Lower leg skin (tissue), 3 donors: ENCODE results near the gene NAALADL2.

Experiments
- POLR2A ChIP-seq, 2 donors: fragments of 450-650 bp; IDR thresholded peaks; one replicate each; pipeline ENCODE4 v1.6.1; 2016 to 2017; ENCODE audit warnings: antibody characterized with exemption in 2 of 2, mild to moderate bottlenecking in 1 of 2, moderate library complexity in 1 of 2
- TF ChIP-seq, protein P1 (sequence below), 3 donors: fragments of 450-650 bp; IDR thresholded peaks; one replicate each; pipeline ENCODE4 v1.5.1; 2016; ENCODE audit warnings: antibody characterized with exemption in 3 of 3, mild to moderate bottlenecking in 3 of 3, moderate library complexity in 2 of 3

- TF ChIP-seq, protein P1, sequence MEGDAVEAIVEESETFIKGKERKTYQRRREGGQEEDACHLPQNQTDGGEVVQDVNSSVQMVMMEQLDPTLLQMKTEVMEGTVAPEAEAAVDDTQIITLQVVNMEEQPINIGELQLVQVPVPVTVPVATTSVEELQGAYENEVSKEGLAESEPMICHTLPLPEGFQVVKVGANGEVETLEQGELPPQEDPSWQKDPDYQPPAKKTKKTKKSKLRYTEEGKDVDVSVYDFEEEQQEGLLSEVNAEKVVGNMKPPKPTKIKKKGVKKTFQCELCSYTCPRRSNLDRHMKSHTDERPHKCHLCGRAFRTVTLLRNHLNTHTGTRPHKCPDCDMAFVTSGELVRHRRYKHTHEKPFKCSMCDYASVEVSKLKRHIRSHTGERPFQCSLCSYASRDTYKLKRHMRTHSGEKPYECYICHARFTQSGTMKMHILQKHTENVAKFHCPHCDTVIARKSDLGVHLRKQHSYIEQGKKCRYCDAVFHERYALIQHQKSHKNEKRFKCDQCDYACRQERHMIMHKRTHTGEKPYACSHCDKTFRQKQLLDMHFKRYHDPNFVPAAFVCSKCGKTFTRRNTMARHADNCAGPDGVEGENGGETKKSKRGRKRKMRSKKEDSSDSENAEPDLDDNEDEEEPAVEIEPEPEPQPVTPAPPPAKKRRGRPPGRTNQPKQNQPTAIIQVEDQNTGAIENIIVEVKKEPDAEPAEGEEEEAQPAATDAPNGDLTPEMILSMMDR (IDR thresholded peaks at IDR 0.05) = no peak
- no peak for TF ChIP-seq POLR2A (IDR thresholded peaks at IDR 0.05)
Measured at GRCh38 chr3:174938102-174938501, 79.0 kb downstream of the NAALADL2 start.
